Esophagus muscularis mucosa (tissue), 3 donors: ENCODE measurements around the gene MEOX2.

ENCODE experiments used
- CTCF ChIP-seq, 3 experiments: fragments of 200-600 bp in 2 of 3; fragments of 450-650 bp in 1 of 3; sonication (generic) in 2 of 3; IDR thresholded peaks; one replicate each; pipeline ENCODE4 v1.5.1; 2017 to 2019; ENCODE audit warnings: antibody characterized with exemption in 3 of 3, mild to moderate bottlenecking in 2 of 3, moderate library complexity in 1 of 3
- POLR2A ChIP-seq: fragments of 450-650 bp; IDR thresholded peaks from one replicate; pipeline ENCODE4 v1.6.1; 2017; ENCODE audit warnings: antibody characterized with exemption, moderate library complexity, mild to moderate bottlenecking, low read depth
- POLR2AphosphoS5 ChIP-seq, 2 donors: sonication (generic); formaldehyde crosslinking; IDR thresholded peaks; one replicate each; pipeline ENCODE4 v1.6.1; 2017; ENCODE audit warnings: antibody characterized with exemption in 2 of 2

GRCh38 chr7:15651693-15652092 lies 34.8 kb downstream of the MEOX2 start:
- TF ChIP-seq POLR2A: no peak
- TF ChIP-seq CTCF (IDR thresholded peaks at IDR 0.05): no peak
- no peak for TF ChIP-seq POLR2AphosphoS5 (IDR thresholded peaks at IDR 0.05)
